Measurements from ENCODE around the gene MCTP1. TPM values are rescaled to one million over a fixed set of nuclear protein-coding genes. Genes with fewer than 3 reads are reported as not detected.

Gene MCTP1
- total and polyA plus RNA-seq, 9 of the 15 experiments (the other 6 are each of a cell fraction or from before 2014, with no cell fraction given), result 0.04 to 0.93 (median 0.06) TPM; not detected in 4

DNA sequence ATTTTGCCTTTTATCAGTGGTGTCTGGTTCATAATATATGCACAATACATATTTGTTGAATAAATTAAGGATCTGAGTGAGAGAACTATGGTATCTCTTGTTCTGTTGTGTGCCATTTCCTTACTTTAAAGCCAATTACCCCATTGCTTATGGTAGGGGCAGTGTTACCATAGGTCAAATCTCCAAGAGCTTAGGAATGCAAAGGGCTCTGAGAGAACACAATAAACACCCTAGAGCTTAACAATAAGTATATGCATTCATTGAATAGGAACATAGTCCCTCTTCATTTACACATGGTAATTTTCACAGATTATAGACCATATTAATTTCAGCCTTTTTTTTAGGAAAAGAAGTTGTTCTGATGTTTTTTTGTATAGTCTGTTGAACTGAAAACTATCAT is 112.2 kb downstream of the MCTP1 start (continued):
- TF ChIP-seq, protein P1, sequence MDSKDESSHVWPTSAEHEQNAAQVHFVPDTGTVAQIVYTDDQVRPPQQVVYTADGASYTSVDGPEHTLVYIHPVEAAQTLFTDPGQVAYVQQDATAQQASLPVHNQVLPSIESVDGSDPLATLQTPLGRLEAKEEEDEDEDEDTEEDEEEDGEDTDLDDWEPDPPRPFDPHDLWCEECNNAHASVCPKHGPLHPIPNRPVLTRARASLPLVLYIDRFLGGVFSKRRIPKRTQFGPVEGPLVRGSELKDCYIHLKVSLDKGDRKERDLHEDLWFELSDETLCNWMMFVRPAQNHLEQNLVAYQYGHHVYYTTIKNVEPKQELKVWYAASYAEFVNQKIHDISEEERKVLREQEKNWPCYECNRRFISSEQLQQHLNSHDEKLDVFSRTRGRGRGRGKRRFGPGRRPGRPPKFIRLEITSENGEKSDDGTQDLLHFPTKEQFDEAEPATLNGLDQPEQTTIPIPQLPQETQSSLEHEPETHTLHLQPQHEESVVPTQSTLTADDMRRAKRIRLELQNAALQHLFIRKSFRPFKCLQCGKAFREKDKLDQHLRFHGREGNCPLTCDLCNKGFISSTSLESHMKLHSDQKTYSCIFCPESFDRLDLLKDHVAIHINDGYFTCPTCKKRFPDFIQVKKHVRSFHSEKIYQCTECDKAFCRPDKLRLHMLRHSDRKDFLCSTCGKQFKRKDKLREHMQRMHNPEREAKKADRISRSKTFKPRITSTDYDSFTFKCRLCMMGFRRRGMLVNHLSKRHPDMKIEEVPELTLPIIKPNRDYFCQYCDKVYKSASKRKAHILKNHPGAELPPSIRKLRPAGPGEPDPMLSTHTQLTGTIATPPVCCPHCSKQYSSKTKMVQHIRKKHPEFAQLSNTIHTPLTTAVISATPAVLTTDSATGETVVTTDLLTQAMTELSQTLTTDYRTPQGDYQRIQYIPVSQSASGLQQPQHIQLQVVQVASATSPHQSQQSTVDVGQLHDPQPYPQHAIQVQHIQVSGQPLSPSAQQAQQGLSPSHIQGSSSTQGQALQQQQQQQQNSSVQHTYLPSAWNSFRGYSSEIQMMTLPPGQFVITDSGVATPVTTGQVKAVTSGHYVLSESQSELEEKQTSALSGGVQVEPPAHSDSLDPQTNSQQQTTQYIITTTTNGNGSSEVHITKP (IDR thresholded peaks at IDR 0.05; ENCODE audit: partially characterized antibody), result no peak
- TF ChIP-seq ZNF124 (CRISPR knock-in tag; IDR thresholded peaks at IDR 0.05) (no peak), ILK (tag; IDR thresholded peaks at IDR 0.05; ENCODE audit: borderline replicate concordance, low read depth) (no peak), FOXJ3 (CRISPR knock-in tag; IDR thresholded peaks at IDR 0.05) (no peak), ZNF766 (CRISPR knock-in tag; conservative IDR thresholded peaks at IDR 0.05) (no peak), GABPB1 (CRISPR knock-in tag; IDR thresholded peaks at IDR 0.05) (no peak)
- TF ChIP-seq, protein P2, sequence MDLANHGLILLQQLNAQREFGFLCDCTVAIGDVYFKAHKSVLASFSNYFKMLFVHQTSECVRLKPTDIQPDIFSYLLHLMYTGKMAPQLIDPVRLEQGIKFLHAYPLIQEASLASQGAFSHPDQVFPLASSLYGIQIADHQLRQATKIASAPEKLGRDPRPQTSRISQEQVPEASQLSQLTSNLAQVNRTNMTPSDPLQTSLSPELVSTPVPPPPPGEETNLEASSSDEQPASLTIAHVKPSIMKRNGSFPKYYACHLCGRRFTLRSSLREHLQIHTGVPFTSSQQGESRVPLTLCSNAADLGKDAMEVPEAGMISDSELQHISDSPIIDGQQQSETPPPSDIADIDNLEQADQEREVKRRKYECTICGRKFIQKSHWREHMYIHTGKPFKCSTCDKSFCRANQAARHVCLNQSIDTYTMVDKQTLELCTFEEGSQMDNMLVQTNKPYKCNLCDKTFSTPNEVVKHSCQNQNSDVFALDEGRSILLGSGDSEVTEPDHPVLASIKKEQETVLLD (IDR thresholded peaks at IDR 0.05), result no peak
